HCT116 (cell line): ENCODE measurements around the gene BRMS1L. TPM values are rescaled to one million over a fixed set of nuclear protein-coding genes. Genes with fewer than 3 reads are reported as not detected.

Experiments used
- ATAC-seq: fragments of 200-7000 bp; cut with Tn5 transposase; 2 replicates; pipeline ENCODE4 v1.9.1; 2020; ENCODE audit warnings: mild to moderate bottlenecking, moderate library complexity
- BruUV-seq: library from RNA; stranded (reverse); fragments of 400-500 nt; replicated peaks from 2 replicates; lab custom pipeline; 2021; lab: Mats Ljungman, UMichigan
- CTCF ChIA-PET: fragments of 300-600 bp; sonication (Branson Sonifier 250); formaldehyde crosslinking; loops from one replicate; lab custom pipeline; 2021; ENCODE audit warnings: antibody characterized with exemption; lab: Charles Lee
- POLR2A ChIA-PET: fragments of 300-600, 350-600 bp; sonication (Branson Sonifier 250); formaldehyde crosslinking; loops from one replicate; lab custom pipeline; 2021; ENCODE audit warnings: antibody characterized with exemption; lab: Charles Lee
- RAD21 ChIA-PET, 2 experiments: fragments of 300-600 bp; sonication (Branson Sonifier 250); formaldehyde crosslinking; loops; one replicate each; lab custom pipeline; 2023; ENCODE audit warnings: low total read pairs in 2 of 2; ENCODE audit not compliant: uncharacterized antibody in 2 of 2, unreplicated experiment in 2 of 2, low non-redundant PET in 1 of 2; lab: Charles Lee
- DNase-seq: peaks from one replicate; pipeline ENCODE4 v3.0.0-alpha.2; 2010; ENCODE audit warnings: low read depth, low spot score
- H2AFZ ChIP-seq: fragments of 200-600 bp; shearing (Covaris generic), sonication (generic); 2 replicates; pipeline ENCODE4 v1.6.1; 2017; ENCODE audit warnings: low read depth, mixed run types, mixed read lengths, antibody characterized with exemption, low read length; ENCODE audit not compliant: poor library complexity, severe bottlenecking
- H3K27ac ChIP-seq: 2 replicates; pipeline ENCODE4 v1.5.1; 2012; ENCODE audit warnings: low read depth, low read length
- H3K27me3 ChIP-seq: fragments of 200-600 bp; sonication (generic); 2 replicates; pipeline ENCODE4 v1.6.1; 2016; ENCODE audit warnings: mixed run types, low read length, mixed read lengths; ENCODE audit not compliant: insufficient read depth
- H3K36me3 ChIP-seq, 2 experiments: fragments of 200-500 bp in 1 of 2; fragments of 200-600 bp in 1 of 2; sonication (Bioruptor generic) in 1 of 2; sonication (generic) in 1 of 2; 2 replicates each; pipeline versions ENCODE4 v1.5.1 to v1.6.1; 2014 to 2016; ENCODE audit warnings: low read length in 2 of 2, inconsistent platforms in 1 of 2, mixed read lengths in 1 of 2, mixed run types in 1 of 2; ENCODE audit not compliant: insufficient read depth in 2 of 2, control insufficient read depth in 1 of 2
- H3K4me1 ChIP-seq, 2 experiments: fragments of 200-600 bp in 1 of 2; sonication (generic) in 1 of 2; 2 replicates each; pipeline versions ENCODE4 v1.5.1 to v1.6.1; 2012 to 2017; ENCODE audit warnings: low read length in 2 of 2, inconsistent platforms in 1 of 2, mild to moderate bottlenecking in 1 of 2, mixed read lengths in 1 of 2, mixed run types in 1 of 2, moderate library complexity in 1 of 2; ENCODE audit not compliant: insufficient read depth in 2 of 2, control insufficient read depth in 1 of 2
- H3K4me2 ChIP-seq: fragments of 200-600 bp; sonication (generic); 2 replicates; pipeline ENCODE4 v1.6.1; 2017; ENCODE audit warnings: mixed run types, low read length, mixed read lengths
- H3K4me3 ChIP-seq, 2 experiments: fragments of 200-600 bp in 1 of 2; sonication (generic) in 1 of 2; replicated peaks in 1 of 2; 2 replicates each; pipeline ENCODE4 v1.5.1; 2011 to 2016; ENCODE audit warnings: low read length in 2 of 2, control low read depth in 1 of 2, low read depth in 1 of 2, mild to moderate bottlenecking in 1 of 2, mixed read lengths in 1 of 2, mixed run types in 1 of 2
- H3K79me2 ChIP-seq: fragments of 200-600 bp; sonication (generic); 2 replicates; pipeline ENCODE4 v1.6.1; 2017; ENCODE audit warnings: mild to moderate bottlenecking, mixed run types, low read length, moderate library complexity, mixed read lengths; ENCODE audit not compliant: insufficient read depth
- H3K9ac ChIP-seq: fragments of 200-600 bp; sonication (generic); 2 replicates; pipeline ENCODE4 v1.6.1; 2016; ENCODE audit warnings: low read length, mixed read lengths
- H3K9me2 ChIP-seq: fragments of 200-600 bp; sonication (generic), shearing (Covaris generic); 2 replicates; pipeline ENCODE4 v1.6.1; 2017; ENCODE audit warnings: mixed run types, mild to moderate bottlenecking, moderate library complexity; ENCODE audit not compliant: insufficient read depth
- H3K9me3 ChIP-seq, 2 experiments: fragments of 200-500 bp in 1 of 2; fragments of 200-600 bp in 1 of 2; sonication (Bioruptor generic) in 1 of 2; sonication (generic) in 1 of 2; 2 replicates each; pipeline ENCODE4 v1.6.1; 2014 to 2017; ENCODE audit warnings: low read length in 2 of 2, mixed read lengths in 2 of 2, inconsistent platforms in 1 of 2, low read depth in 1 of 2, mild to moderate bottlenecking in 1 of 2, mixed run types in 1 of 2, moderate library complexity in 1 of 2; ENCODE audit not compliant: control insufficient read depth in 1 of 2, insufficient read depth in 1 of 2
- H4K20me1 ChIP-seq: fragments of 200-600 bp; sonication (generic), shearing (Covaris generic); 2 replicates; pipeline ENCODE4 v1.6.1; 2017; ENCODE audit warnings: mixed run types, mild to moderate bottlenecking, moderate library complexity; ENCODE audit not compliant: insufficient read depth
- CBX3 ChIP-seq: IDR thresholded peaks from 2 replicates; pipeline ENCODE4 v1.6.1; 2012; ENCODE audit warnings: low read depth
- CEBPB ChIP-seq: IDR thresholded peaks from 2 replicates; pipeline ENCODE4 v1.6.1; 2012; ENCODE audit warnings: low read depth
- ELF1 ChIP-seq: IDR thresholded peaks from 2 replicates; pipeline ENCODE4 v1.6.1; 2012; ENCODE audit warnings: low read depth, borderline replicate concordance
- FOSL1 ChIP-seq: IDR thresholded peaks from 2 replicates; pipeline ENCODE4 v1.6.1; 2012; ENCODE audit warnings: low read depth
- POLR2A ChIP-seq: IDR thresholded peaks from 2 replicates; pipeline ENCODE4 v1.7.0; 2011; ENCODE audit warnings: borderline replicate concordance; ENCODE audit not compliant: insufficient read depth, insufficient read length; ENCODE audit errors: extremely low read depth
- SIN3A ChIP-seq: IDR thresholded peaks from 2 replicates; pipeline ENCODE4 v1.6.1; 2012; ENCODE audit warnings: low read depth
- ZNF274 ChIP-seq: fragments of 200-500 bp; sonication (Bioruptor generic); IDR thresholded peaks from 2 replicates; pipeline ENCODE4 v1.6.1; 2014; ENCODE audit warnings: mild to moderate bottlenecking, low read depth, low read length, inconsistent platforms
- intact Hi-C: fragments of 100-400 bp; cut with micrococcal nuclease; formaldehyde crosslinking; loops from 2 replicates; pipeline ENCODE4 v1.10.0; 2022
- total RNA-seq: library from RNA; stranded (reverse); gene quantifications from one replicate; pipeline ENCODE4 v1.2.1, GENCODE V29; 2021; ENCODE audit not compliant: unreplicated experiment
- TF ChIP-seq, protein P1 (sequence below): IDR thresholded peaks from 2 replicates; pipeline ENCODE4 v1.6.1; 2012; ENCODE audit warnings: low read depth
- TF ChIP-seq, protein P2 (sequence below): IDR thresholded peaks from 2 replicates; pipeline ENCODE4 v1.6.1; 2011; ENCODE audit warnings: mild to moderate bottlenecking, low read length, moderate library complexity; ENCODE audit not compliant: insufficient replicate concordance; ENCODE audit errors: extremely low read depth

BRMS1L gene
- total RNA-seq, 1 experiment from 2014 or later, result 6.2 TPM

DNA sequence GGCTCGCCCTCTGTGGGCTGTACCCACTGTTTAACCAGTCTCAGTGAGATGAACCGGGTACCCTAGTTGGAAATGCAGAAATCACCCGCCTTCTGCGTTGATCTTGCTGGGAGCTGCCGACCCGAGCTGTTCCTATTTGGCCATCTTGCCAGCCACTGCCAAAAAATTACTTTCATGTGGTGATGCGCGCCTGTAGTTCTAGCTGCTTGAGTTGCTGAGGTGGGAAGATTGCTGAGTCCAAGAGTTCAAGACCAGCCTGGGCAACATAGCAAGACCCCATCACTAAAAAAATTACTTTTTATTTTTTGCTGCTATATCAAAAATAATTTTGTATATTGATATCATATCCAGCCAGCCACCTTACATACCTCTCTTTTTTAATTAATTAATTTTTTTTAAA, 18.4 kb downstream of the BRMS1L start:
- no peaks in the 10 kb centered on the region for H3K27me3 ChIP-seq
- BruUV-seq, result no TSS peak
- ChIA-PET CTCF (no interaction called here), POLR2A (no interaction called here), RAD21 (no interaction called here)
- no peaks in the 10 kb centered on the region for H3K9me3 ChIP-seq
- H4K20me1 ChIP-seq, result no peaks in the 10 kb centered on the region
- H3K4me3 ChIP-seq, result no peak overlapping the region
- no peak overlapping the region for H3K27ac ChIP-seq
- H3K9me2 ChIP-seq, result no peaks in the 10 kb centered on the region
- H3K79me2 ChIP-seq, result no peaks in the 10 kb centered on the region
- no peak overlapping the region for H3K9ac ChIP-seq
- DNase-seq (no peak), ATAC-seq (no peak)
- H3K4me2 ChIP-seq, result no peak overlapping the region
- H3K4me1 ChIP-seq, result no peaks in the 10 kb centered on the region
- TF ChIP-seq SIN3A, result no peak
- TF ChIP-seq POLR2A, result no peak
- TF ChIP-seq CBX3, result no peak
- TF ChIP-seq, protein P1, sequence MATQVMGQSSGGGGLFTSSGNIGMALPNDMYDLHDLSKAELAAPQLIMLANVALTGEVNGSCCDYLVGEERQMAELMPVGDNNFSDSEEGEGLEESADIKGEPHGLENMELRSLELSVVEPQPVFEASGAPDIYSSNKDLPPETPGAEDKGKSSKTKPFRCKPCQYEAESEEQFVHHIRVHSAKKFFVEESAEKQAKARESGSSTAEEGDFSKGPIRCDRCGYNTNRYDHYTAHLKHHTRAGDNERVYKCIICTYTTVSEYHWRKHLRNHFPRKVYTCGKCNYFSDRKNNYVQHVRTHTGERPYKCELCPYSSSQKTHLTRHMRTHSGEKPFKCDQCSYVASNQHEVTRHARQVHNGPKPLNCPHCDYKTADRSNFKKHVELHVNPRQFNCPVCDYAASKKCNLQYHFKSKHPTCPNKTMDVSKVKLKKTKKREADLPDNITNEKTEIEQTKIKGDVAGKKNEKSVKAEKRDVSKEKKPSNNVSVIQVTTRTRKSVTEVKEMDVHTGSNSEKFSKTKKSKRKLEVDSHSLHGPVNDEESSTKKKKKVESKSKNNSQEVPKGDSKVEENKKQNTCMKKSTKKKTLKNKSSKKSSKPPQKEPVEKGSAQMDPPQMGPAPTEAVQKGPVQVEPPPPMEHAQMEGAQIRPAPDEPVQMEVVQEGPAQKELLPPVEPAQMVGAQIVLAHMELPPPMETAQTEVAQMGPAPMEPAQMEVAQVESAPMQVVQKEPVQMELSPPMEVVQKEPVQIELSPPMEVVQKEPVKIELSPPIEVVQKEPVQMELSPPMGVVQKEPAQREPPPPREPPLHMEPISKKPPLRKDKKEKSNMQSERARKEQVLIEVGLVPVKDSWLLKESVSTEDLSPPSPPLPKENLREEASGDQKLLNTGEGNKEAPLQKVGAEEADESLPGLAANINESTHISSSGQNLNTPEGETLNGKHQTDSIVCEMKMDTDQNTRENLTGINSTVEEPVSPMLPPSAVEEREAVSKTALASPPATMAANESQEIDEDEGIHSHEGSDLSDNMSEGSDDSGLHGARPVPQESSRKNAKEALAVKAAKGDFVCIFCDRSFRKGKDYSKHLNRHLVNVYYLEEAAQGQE, result no peak
- no peak for TF ChIP-seq ELF1
- no peak for TF ChIP-seq ZNF274
- TF ChIP-seq, protein P2, sequence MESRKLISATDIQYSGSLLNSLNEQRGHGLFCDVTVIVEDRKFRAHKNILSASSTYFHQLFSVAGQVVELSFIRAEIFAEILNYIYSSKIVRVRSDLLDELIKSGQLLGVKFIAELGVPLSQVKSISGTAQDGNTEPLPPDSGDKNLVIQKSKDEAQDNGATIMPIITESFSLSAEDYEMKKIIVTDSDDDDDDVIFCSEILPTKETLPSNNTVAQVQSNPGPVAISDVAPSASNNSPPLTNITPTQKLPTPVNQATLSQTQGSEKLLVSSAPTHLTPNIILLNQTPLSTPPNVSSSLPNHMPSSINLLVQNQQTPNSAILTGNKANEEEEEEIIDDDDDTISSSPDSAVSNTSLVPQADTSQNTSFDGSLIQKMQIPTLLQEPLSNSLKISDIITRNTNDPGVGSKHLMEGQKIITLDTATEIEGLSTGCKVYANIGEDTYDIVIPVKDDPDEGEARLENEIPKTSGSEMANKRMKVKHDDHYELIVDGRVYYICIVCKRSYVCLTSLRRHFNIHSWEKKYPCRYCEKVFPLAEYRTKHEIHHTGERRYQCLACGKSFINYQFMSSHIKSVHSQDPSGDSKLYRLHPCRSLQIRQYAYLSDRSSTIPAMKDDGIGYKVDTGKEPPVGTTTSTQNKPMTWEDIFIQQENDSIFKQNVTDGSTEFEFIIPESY, result no peak
- no peak for TF ChIP-seq CEBPB
- no peak for TF ChIP-seq FOSL1
- intact Hi-C loops, result no loop called here
- H3K36me3 ChIP-seq, result no peaks in the 10 kb centered on the region
- H2AFZ ChIP-seq, result no peak overlapping the region
